ENCODE data around the gene PPP2R1A.

DNA sequence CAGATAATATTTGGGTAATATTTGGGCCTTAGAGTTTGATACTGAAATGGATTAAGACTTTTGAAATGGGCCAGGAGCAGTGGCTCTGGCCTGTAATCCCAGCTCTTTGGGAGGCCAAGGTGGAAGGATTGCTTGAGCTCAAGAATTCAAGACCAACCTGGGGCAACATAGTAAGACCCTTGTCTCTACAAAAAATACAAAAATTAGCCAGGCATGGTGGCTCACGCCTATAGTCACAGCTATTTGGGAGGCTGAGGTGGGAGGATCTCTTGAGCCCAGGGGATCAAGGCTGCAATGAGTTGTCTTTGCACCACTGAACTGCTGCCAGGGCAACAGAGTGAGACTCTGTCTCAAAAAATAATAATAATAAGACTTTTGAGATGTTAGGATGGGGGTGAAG is 17.5 kb upstream of the PPP2R1A start:
- TF ChIP-seq, protein P1, sequence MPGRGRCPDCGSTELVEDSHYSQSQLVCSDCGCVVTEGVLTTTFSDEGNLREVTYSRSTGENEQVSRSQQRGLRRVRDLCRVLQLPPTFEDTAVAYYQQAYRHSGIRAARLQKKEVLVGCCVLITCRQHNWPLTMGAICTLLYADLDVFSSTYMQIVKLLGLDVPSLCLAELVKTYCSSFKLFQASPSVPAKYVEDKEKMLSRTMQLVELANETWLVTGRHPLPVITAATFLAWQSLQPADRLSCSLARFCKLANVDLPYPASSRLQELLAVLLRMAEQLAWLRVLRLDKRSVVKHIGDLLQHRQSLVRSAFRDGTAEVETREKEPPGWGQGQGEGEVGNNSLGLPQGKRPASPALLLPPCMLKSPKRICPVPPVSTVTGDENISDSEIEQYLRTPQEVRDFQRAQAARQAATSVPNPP (CRISPR knock-in tag; IDR thresholded peaks at IDR 0.05) = no peak
- TF ChIP-seq, protein P2, sequence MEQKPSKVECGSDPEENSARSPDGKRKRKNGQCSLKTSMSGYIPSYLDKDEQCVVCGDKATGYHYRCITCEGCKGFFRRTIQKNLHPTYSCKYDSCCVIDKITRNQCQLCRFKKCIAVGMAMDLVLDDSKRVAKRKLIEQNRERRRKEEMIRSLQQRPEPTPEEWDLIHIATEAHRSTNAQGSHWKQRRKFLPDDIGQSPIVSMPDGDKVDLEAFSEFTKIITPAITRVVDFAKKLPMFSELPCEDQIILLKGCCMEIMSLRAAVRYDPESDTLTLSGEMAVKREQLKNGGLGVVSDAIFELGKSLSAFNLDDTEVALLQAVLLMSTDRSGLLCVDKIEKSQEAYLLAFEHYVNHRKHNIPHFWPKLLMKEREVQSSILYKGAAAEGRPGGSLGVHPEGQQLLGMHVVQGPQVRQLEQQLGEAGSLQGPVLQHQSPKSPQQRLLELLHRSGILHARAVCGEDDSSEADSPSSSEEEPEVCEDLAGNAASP (CRISPR knock-in tag; IDR thresholded peaks at IDR 0.05; ENCODE audit: borderline replicate concordance) = no peak
- TF ChIP-seq ARNT (IDR thresholded peaks at IDR 0.05) (no peak), CHD4 (IDR thresholded peaks at IDR 0.05; ENCODE audit: borderline replicate concordance, low read length) (no peak), GLI4 (CRISPR knock-in tag; IDR thresholded peaks at IDR 0.05; ENCODE audit: borderline replicate concordance) (no peak), SMAD9 (CRISPR knock-in tag; IDR thresholded peaks at IDR 0.05) (no peak), EZH2 (conservative IDR thresholded peaks at IDR 0.05; ENCODE audit: low read depth, low read length) (no peak), TOE1 (CRISPR knock-in tag; IDR thresholded peaks at IDR 0.05) (no peak), ZNF138 (CRISPR knock-in tag; IDR thresholded peaks at IDR 0.05; ENCODE audit: low read depth) (no peak), MYNN (CRISPR knock-in tag; IDR thresholded peaks at IDR 0.05; ENCODE audit: low read depth) (no peak)
- TF ChIP-seq, protein P3, sequence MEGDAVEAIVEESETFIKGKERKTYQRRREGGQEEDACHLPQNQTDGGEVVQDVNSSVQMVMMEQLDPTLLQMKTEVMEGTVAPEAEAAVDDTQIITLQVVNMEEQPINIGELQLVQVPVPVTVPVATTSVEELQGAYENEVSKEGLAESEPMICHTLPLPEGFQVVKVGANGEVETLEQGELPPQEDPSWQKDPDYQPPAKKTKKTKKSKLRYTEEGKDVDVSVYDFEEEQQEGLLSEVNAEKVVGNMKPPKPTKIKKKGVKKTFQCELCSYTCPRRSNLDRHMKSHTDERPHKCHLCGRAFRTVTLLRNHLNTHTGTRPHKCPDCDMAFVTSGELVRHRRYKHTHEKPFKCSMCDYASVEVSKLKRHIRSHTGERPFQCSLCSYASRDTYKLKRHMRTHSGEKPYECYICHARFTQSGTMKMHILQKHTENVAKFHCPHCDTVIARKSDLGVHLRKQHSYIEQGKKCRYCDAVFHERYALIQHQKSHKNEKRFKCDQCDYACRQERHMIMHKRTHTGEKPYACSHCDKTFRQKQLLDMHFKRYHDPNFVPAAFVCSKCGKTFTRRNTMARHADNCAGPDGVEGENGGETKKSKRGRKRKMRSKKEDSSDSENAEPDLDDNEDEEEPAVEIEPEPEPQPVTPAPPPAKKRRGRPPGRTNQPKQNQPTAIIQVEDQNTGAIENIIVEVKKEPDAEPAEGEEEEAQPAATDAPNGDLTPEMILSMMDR (CRISPR knock-in tag; IDR thresholded peaks at IDR 0.05) = no peak
- TF ChIP-seq, protein P4, sequence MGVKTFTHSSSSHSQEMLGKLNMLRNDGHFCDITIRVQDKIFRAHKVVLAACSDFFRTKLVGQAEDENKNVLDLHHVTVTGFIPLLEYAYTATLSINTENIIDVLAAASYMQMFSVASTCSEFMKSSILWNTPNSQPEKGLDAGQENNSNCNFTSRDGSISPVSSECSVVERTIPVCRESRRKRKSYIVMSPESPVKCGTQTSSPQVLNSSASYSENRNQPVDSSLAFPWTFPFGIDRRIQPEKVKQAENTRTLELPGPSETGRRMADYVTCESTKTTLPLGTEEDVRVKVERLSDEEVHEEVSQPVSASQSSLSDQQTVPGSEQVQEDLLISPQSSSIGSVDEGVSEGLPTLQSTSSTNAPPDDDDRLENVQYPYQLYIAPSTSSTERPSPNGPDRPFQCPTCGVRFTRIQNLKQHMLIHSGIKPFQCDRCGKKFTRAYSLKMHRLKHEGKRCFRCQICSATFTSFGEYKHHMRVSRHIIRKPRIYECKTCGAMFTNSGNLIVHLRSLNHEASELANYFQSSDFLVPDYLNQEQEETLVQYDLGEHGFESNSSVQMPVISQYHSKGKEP (CRISPR knock-in tag; IDR thresholded peaks at IDR 0.05) = no peak

Data from HepG2 (cell line).